Progenitor cell of endocrine pancreas (in vitro differentiated cells): ENCODE data around the gene INCA1. TPM values are rescaled to one million over a fixed set of nuclear protein-coding genes. Genes with fewer than 3 reads are reported as not detected.

Experiments used
- DNase-seq: peaks from one replicate; pipeline ENCODE4 v3.0.0; 2021; ENCODE audit warnings: low spot score; ENCODE audit not compliant: unreplicated experiment
- H3K27ac Mint-ChIP-seq: 2 replicates; pipeline ENCODE4 v1.8.0; 2021; ENCODE audit warnings: mild to moderate bottlenecking, moderate library complexity, mixed read lengths
- H3K27me3 Mint-ChIP-seq: 2 replicates; pipeline ENCODE4 v1.8.0; 2021; ENCODE audit warnings: mixed read lengths
- H3K36me3 Mint-ChIP-seq: 2 replicates; pipeline ENCODE4 v1.8.0; 2022; ENCODE audit warnings: mixed read lengths; ENCODE audit not compliant: insufficient read depth
- H3K4me1 Mint-ChIP-seq: 2 replicates; pipeline ENCODE4 v1.8.0; 2021; ENCODE audit warnings: low read depth, mixed read lengths
- H3K4me3 Mint-ChIP-seq: 2 replicates; pipeline ENCODE4 v1.8.0; 2021; ENCODE audit warnings: low read depth, mild to moderate bottlenecking, moderate library complexity, mixed read lengths
- H3K9me3 Mint-ChIP-seq: 2 replicates; pipeline ENCODE4 v1.8.0; 2021; ENCODE audit warnings: low read depth, mixed read lengths
- CTCF ChIP-seq: fragments of 200-600 bp; sonication (generic); IDR thresholded peaks from one replicate; pipeline ENCODE4 v1.5.0; 2021; ENCODE audit warnings: antibody characterized with exemption, mild to moderate bottlenecking; ENCODE audit not compliant: unreplicated experiment
- total RNA-seq: library from RNA; stranded (reverse); gene quantifications from 2 replicates; pipeline ENCODE4 v1.2.1, GENCODE V29; 2021

INCA1 gene
- total RNA-seq, 1 donor from 2014 or later = 3.3 TPM

DNA sequence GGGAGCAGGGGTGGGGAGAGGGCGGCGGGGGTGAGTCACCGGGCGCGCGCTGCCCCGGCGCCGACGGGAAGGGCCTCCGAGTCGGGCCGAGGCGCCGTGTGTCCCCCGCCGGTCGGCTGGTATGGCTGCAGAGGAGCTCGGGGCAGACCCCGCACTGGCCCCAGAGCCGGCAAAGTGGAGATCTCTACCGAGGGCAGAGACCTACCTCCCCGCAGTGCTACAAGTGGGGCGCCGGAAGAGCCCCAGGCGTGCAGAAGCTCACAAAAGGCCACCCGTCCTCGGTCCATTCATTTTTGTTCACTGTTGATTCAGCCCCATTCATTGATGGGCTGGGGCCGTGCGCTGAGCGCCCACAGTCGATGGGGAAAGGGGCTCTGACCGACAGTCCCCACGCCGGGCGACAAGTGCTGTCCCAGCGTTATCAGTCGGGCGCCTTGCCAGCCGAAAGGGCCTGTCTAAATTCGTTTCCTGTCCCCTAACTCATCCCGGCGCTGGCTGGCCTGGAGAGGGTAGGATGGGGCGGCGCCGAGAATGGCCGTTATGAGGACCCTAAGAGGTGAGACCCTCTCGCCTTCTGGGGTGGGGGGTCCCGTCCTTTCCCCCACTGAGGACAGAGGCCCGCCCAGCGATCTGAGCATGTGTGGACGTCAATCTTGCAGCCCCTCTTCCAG lies 47.1 kb downstream of the INCA1 start:
- Mint-ChIP-seq H3K9me3 (no peaks in the 10 kb centered on the region), H3K36me3 (peaks cover 8% of the 10 kb centered on the region), H3K4me1 (peaks cover 35% of the 10 kb centered on the region), H3K4me3 (peak overlapping the region; percentile 69), H3K27me3 (no peaks in the 10 kb centered on the region), H3K27ac (peak overlapping the region; percentile 92)
- TF ChIP-seq CTCF = no peak
- no peak for DNase-seq

DNA sequence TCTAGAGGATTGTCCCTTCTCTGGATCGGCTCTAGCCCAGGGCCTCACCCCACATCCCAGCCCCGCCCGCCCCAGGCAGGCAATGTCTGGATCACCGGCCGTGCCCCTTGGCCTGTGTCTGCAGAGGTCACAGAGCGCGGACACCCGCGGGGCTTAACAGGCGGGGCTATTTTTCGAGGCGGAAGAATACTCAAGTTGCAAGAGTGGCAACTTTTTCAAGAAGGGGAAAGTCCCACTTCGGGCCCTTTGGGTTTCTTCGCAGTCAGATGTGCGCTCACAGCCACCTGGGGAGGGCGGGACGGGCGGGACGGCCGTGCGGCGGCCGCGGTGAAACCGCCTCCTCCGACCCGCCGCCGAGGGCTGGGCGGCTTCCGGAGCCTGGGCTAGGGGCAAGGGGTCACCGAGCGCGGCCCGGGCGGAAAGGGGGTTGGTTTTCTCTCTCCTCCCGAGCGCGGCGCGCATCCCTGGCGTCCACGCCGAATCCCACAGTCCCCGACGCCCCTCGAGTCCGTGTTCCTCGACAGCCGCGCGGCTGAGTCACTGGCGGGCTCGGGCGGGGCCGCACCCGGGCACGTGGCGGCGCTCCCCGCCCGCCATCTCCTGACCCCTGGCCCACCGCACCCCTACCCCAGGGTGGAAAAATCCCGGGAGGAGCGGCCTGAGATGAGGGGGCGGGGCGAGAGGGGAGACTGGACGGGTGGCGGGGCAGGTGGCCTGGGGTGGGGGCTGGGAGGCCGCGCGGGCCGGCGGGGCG lies 47.8 kb downstream of the INCA1 start:
- peaks cover 35% of the 10 kb centered on the region for H3K4me1 Mint-ChIP-seq
- H3K27ac Mint-ChIP-seq = peak overlapping the region; percentile 92
- DNase-seq = peak; percentile 56
- H3K36me3 Mint-ChIP-seq = peaks cover 8% of the 10 kb centered on the region
- H3K4me3 Mint-ChIP-seq = peak overlapping the region; percentile 85
- H3K9me3 Mint-ChIP-seq = no peaks in the 10 kb centered on the region
- no peaks in the 10 kb centered on the region for H3K27me3 Mint-ChIP-seq
- TF ChIP-seq CTCF = no peak

DNA sequence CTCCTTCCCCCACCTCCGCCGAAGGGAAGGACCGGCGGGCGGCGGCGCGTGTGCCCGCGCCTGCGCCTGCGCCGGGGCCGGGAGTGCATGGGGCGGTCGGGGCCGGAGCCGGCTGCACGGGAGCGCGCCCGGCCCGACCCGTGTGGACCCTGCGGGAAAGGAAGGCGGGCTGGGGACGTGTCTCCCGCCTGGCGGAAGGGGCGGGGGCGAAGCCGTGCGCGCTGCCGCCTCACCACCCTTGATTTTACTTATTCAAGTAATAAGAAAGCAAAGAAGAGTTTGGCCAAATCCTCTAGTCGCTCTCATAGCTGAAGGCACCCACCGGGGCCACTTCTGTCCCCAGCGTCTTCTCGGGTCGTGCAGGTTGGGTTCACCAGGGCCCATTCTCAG lies 48.4 kb downstream of the INCA1 start:
- DNase-seq = peak; percentile 60
- Mint-ChIP-seq H3K27me3 (no peaks in the 10 kb centered on the region), H3K27ac (peak overlapping the region; percentile 98), H3K36me3 (peaks cover 8% of the 10 kb centered on the region), H3K4me1 (peaks cover 34% of the 10 kb centered on the region), H3K9me3 (no peaks in the 10 kb centered on the region), H3K4me3 (peak overlapping the region; percentile 85)
- TF ChIP-seq CTCF = no peak

DNA sequence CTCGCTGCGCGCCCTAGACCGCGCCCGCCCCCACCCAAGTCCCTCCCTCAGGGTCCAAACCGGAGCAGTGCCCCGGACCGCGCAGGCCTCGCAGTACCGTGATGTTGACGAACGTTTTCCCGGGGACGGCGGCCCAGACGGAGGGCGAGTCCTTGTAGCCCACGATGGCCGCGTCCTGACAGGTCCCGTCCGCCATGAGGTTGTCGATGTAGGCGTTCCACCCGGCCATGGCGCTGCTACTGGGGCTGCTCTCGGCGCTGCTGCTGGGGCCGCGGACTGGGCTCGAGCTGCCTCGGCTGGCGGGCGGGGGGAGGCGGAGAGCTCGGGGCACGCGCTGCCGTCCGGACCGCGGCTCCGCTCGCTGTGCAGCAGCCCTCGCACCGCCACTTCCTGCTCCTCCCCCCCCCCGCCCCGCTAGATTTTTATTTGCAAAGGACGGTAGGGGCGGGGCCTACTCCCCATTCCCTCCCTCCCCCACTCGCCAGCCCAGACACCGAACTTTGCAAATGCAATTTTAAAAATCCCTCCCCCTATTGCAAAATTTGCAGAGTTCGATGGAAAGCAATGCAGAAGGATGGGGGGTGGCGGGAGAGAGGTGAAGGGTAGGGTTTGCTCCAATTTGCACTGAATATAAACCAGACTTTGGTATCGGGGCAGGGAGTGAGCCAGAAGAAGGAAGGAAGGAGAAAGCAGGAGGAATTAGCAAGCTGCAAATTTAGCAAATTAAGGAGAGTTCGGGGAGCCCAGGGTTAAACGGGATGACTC lies 49.0 kb downstream of the INCA1 start, which contains the start of gene PFN1:
Gene PFN1 (minus strand): TSS at position 365 of the 765 bp plus-strand sequence. CDS start 136 bp downstream, at position 229.
- peak within 1 kb of the TSS; percentile 98 for H3K27ac Mint-ChIP-seq
- peaks cover 7% of the 10 kb centered on the region for H3K36me3 Mint-ChIP-seq
- DNase-seq = peak; percentile 51
- no peaks in the 10 kb centered on the region for H3K27me3 Mint-ChIP-seq
- no peak for TF ChIP-seq CTCF
- no peaks in the 10 kb centered on the region for H3K9me3 Mint-ChIP-seq
- H3K4me3 Mint-ChIP-seq = peak within 1 kb of the TSS; percentile 85
- peaks cover 34% of the 10 kb centered on the region for H3K4me1 Mint-ChIP-seq
